OCI-LY7 (cell line): ENCODE results near the gene SLC2A10. TPM values are rescaled to one million over a fixed set of nuclear protein-coding genes. Genes with fewer than 3 reads are reported as not detected.

Source experiments
- BruUV-seq: library from RNA; stranded (reverse); fragments of 400-500 nt; replicated peaks from 2 replicates; lab custom pipeline; 2021; lab: Mats Ljungman, UMichigan
- CTCF ChIA-PET: fragments of 300-600 bp; sonication (Branson Sonifier 250); formaldehyde crosslinking; loops from one replicate; lab custom pipeline; 2022; ENCODE audit warnings: antibody characterized with exemption; ENCODE audit not compliant: unreplicated experiment; lab: Charles Lee
- POLR2A ChIA-PET: fragments of 300-600 bp; sonication (Branson Sonifier 250); formaldehyde crosslinking; loops from one replicate; lab custom pipeline; 2022; ENCODE audit warnings: antibody characterized with exemption; lab: Charles Lee
- DNase-seq: peaks from one replicate; pipeline ENCODE4 v3.0.0-alpha.2; 2015; ENCODE audit warnings: low spot score
- H2AFZ ChIP-seq: fragments of 200-600 bp; sonication (generic), shearing (Covaris generic); 2 replicates; pipeline ENCODE4 v1.6.1; 2014; ENCODE audit warnings: mild to moderate bottlenecking, antibody characterized with exemption, low read length, moderate library complexity
- H3K27ac ChIP-seq: fragments of 200-600 bp; sonication (generic); 2 replicates; pipeline ENCODE4 v1.5.1; 2014; ENCODE audit warnings: mixed run types, low read depth, mild to moderate bottlenecking, moderate library complexity, low read length, inconsistent platforms; ENCODE audit not compliant: poor library complexity, severe bottlenecking
- H3K36me3 ChIP-seq: fragments of 200-600 bp; sonication (generic); 2 replicates; pipeline ENCODE4 v1.6.1; 2014; ENCODE audit warnings: mild to moderate bottlenecking, antibody characterized with exemption, low read length, moderate library complexity, mixed read lengths; ENCODE audit not compliant: insufficient read depth
- H3K4me1 ChIP-seq: fragments of 200-600 bp; sonication (generic); 2 replicates; pipeline ENCODE4 v1.5.1; 2014; ENCODE audit warnings: mild to moderate bottlenecking, low read length; ENCODE audit not compliant: insufficient read depth, poor library complexity, severe bottlenecking
- H3K4me2 ChIP-seq: fragments of 200-600 bp; sonication (generic); 2 replicates; pipeline ENCODE4 v1.6.1; 2014; ENCODE audit warnings: mild to moderate bottlenecking, low read length
- H3K4me3 ChIP-seq: fragments of 200-600 bp; sonication (generic); 2 replicates; pipeline ENCODE4 v1.5.1; 2014; ENCODE audit warnings: mild to moderate bottlenecking, low read depth, low read length; ENCODE audit not compliant: poor library complexity, severe bottlenecking
- H3K79me2 ChIP-seq: fragments of 200-600 bp; sonication (generic); 2 replicates; pipeline ENCODE4 v1.6.1; 2016; ENCODE audit warnings: low read depth, mild to moderate bottlenecking, low read length, moderate library complexity, mixed read lengths; ENCODE audit not compliant: insufficient read depth
- H3K9me2 ChIP-seq: fragments of 200-600 bp; sonication (generic); 2 replicates; pipeline ENCODE4 v1.6.1; 2016; ENCODE audit warnings: mild to moderate bottlenecking, low read length, mixed read lengths; ENCODE audit not compliant: insufficient read depth
- H3K9me3 ChIP-seq: fragments of 200-600 bp; sonication (generic); 2 replicates; pipeline ENCODE4 v1.6.1; 2014; ENCODE audit warnings: mild to moderate bottlenecking, mixed run types, low read length, mixed read lengths
- H4K20me1 ChIP-seq: fragments of 200-600 bp; sonication (generic); 2 replicates; pipeline ENCODE4 v1.6.1; 2014; ENCODE audit warnings: mild to moderate bottlenecking, antibody characterized with exemption, low read length, moderate library complexity, mixed read lengths; ENCODE audit not compliant: insufficient read depth
- CTCF ChIP-seq: fragments of 200-600 bp; sonication (generic); conservative IDR thresholded peaks from 2 replicates; pipeline ENCODE4 v1.5.1; 2014; ENCODE audit warnings: mild to moderate bottlenecking, antibody characterized with exemption, low read length, moderate library complexity, mixed read lengths
- EZH2phosphoT487 ChIP-seq: fragments of 200-600 bp; sonication (generic); IDR thresholded peaks from 2 replicates; pipeline ENCODE4 v1.6.1; 2018; ENCODE audit warnings: low read depth, borderline replicate concordance, mild to moderate bottlenecking, mixed run types, antibody characterized with exemption, low read length, moderate library complexity, mixed read lengths
- intact Hi-C: fragments of 100-400 bp; cut with micrococcal nuclease; formaldehyde crosslinking; loops from one replicate; pipeline ENCODE4 v1.10.0; 2022; ENCODE audit not compliant: unreplicated experiment
- total RNA-seq, 2 experiments: library from RNA; depleted of rRNA in 1 of 2; stranded (reverse); fragments of >200 nt in 1 of 2; shearing (Covaris generic) in 1 of 2; gene quantifications; 2 replicates each; pipeline ENCODE4 v1.2.3, GENCODE V29; 2014 to 2022

SLC2A10 gene
- total RNA-seq, 2 experiments from 2014 or later, result not detected

- TF ChIP-seq EZH2phosphoT487 (no peak), CTCF (no peak)
- H2AFZ ChIP-seq, result no peak overlapping the region
- no peak for DNase-seq
- H3K4me3 ChIP-seq, result no peak overlapping the region
- no TSS peak for BruUV-seq
- H3K79me2 ChIP-seq, result no peaks in the 10 kb centered on the region
- H4K20me1 ChIP-seq, result no peaks in the 10 kb centered on the region
- H3K4me2 ChIP-seq, result no peak overlapping the region
- no peaks in the 10 kb centered on the region for H3K4me1 ChIP-seq
- H3K9me3 ChIP-seq, result 0 out of 2 replicates have a peak, but pooled peaks cover 9% of the 10 kb centered on the region
- ChIA-PET POLR2A (no interaction called here), CTCF (no interaction called here)
- H3K36me3 ChIP-seq, result no peaks in the 10 kb centered on the region
- no peaks in the 10 kb centered on the region for H3K9me2 ChIP-seq
- intact Hi-C loops, result no loop called here
- H3K27ac ChIP-seq, result no peak overlapping the region
Measured at GRCh38 chr20:46741924-46742668, 32.6 kb downstream of the SLC2A10 start.

- Histone ChIP-seq H2AFZ (no peak overlapping the region), H3K4me3 (no peak overlapping the region), H3K4me2 (no peak overlapping the region), H3K9me2 (no peaks in the 10 kb centered on the region), H3K79me2 (no peaks in the 10 kb centered on the region), H3K27ac (no peak overlapping the region), H4K20me1 (no peaks in the 10 kb centered on the region), H3K36me3 (no peaks in the 10 kb centered on the region), H3K9me3 (0 out of 2 replicates have a peak, but pooled peaks cover 9% of the 10 kb centered on the region), H3K4me1 (no peaks in the 10 kb centered on the region)
- BruUV-seq, result no TSS peak
- ChIA-PET POLR2A (no interaction called here), CTCF (no interaction called here)
- no peak for DNase-seq
- intact Hi-C loops, result no loop called here
- TF ChIP-seq CTCF, result no peak
- TF ChIP-seq EZH2phosphoT487, result no peak
Measured at GRCh38 chr20:46742669-46743045, 33.2 kb downstream of the SLC2A10 start.

- TF ChIP-seq EZH2phosphoT487 (no peak), CTCF (no peak)
- Histone ChIP-seq H4K20me1 (no peaks in the 10 kb centered on the region), H2AFZ (no peak overlapping the region), H3K4me1 (no peaks in the 10 kb centered on the region), H3K4me2 (no peak overlapping the region), H3K4me3 (no peak overlapping the region), H3K9me3 (0 out of 2 replicates have a peak, but pooled peaks cover 9% of the 10 kb centered on the region), H3K9me2 (no peaks in the 10 kb centered on the region), H3K79me2 (no peaks in the 10 kb centered on the region), H3K36me3 (no peaks in the 10 kb centered on the region), H3K27ac (no peak overlapping the region)
- BruUV-seq, result no TSS peak
- intact Hi-C loops, result no loop called here
- no peak for DNase-seq
- CTCF ChIA-PET, result no interaction called here
- POLR2A ChIA-PET, result no interaction called here
Measured at GRCh38 chr20:46743088-46743487, 33.6 kb downstream of the SLC2A10 start.
